ENCODE measurements around the gene SMOC1.

The SMOC1 gene, protein sequence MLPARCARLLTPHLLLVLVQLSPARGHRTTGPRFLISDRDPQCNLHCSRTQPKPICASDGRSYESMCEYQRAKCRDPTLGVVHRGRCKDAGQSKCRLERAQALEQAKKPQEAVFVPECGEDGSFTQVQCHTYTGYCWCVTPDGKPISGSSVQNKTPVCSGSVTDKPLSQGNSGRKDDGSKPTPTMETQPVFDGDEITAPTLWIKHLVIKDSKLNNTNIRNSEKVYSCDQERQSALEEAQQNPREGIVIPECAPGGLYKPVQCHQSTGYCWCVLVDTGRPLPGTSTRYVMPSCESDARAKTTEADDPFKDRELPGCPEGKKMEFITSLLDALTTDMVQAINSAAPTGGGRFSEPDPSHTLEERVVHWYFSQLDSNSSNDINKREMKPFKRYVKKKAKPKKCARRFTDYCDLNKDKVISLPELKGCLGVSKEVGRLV

DNA sequence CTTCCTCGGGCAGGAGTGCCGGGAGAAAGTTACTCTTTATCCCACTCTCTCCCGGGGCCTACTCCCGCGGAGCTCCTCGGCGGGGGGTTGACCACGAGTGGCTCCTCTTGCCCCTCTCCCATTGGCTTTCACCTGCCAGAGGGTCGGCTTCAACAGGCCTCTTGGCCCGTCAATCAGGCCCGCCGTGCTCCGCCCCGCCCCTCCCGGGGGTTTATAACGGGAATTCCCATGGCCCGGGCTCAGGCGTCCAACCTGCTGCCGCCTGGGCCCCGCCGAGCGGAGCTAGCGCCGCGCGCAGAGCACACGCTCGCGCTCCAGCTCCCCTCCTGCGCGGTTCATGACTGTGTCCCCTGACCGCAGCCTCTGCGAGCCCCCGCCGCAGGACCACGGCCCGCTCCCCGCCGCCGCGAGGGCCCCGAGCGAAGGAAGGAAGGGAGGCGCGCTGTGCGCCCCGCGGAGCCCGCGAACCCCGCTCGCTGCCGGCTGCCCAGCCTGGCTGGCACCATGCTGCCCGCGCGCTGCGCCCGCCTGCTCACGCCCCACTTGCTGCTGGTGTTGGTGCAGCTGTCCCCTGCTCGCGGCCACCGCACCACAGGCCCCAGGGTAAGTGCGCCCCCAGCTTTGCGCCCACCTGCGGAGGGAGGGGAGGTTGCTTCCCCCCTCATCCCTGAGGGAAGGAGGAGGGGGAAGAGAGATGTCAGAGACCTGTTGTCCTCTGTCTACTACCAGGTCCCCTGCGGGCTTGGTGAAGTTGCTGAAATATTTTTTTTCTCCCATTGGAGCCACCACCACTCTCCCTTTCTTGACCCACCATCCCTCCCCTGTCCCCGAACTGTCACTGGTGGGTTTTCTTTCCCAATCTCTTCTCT lies at the start of gene SMOC1:
Gene SMOC1, plus strand, starts transcription at position 242 of the 869 bp plus-strand sequence. Its CDS starts 263 bp downstream, at position 505.
- no peaks in the 10 kb centered on the region for H3K36me3 Mint-ChIP-seq (ENCODE audit: low read depth)
- H3K4me1 Mint-ChIP-seq (ENCODE audit: low read depth), result no peaks in the 10 kb centered on the region
- H3K27ac Mint-ChIP-seq, result no peak within 1 kb of the TSS
- peaks cover 63% of the 10 kb centered on the region for H3K27me3 Mint-ChIP-seq
- H3K4me3 Mint-ChIP-seq, result no peak within 1 kb of the TSS
- H3K9me3 Mint-ChIP-seq, result no peaks in the 10 kb centered on the region

DNA sequence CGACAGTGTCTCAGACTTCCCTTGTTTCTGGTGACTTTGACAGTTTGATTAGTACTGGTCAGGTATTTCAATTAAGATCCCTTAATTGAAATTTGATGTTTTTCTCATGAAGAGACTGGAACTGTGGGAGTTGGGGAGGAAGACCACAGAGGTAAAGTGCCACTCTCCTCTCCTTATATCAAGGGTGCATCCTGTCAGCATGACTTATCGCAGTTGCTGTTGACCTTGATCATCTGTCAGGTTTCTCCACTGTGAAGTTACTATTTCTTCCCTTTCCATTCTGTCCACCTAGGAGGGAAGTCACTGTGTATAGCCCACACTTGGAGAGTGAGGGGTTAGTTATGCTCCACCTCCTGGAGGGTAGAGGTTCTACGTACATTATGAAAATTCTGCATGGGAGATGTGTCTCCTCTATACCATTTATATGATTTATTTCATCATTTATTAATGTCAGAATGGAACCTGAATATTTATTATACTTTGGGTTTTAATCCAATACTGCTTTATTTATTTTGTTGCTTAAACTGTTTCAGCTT lies 40.3 kb upstream of the SMOC1 start:
- Mint-ChIP-seq H3K4me1 (ENCODE audit: low read depth) (no peaks in the 10 kb centered on the region), H3K27ac (no peak overlapping the region), H3K9me3 (no peaks in the 10 kb centered on the region), H3K4me3 (no peak overlapping the region), H3K36me3 (ENCODE audit: low read depth) (no peaks in the 10 kb centered on the region), H3K27me3 (peaks cover 4% of the 10 kb centered on the region)

- no peak overlapping the region for H3K4me3 Mint-ChIP-seq
- H3K4me1 Mint-ChIP-seq (ENCODE audit: low read depth), result no peaks in the 10 kb centered on the region
- no peaks in the 10 kb centered on the region for H3K9me3 Mint-ChIP-seq
- no peaks in the 10 kb centered on the region for H3K36me3 Mint-ChIP-seq (ENCODE audit: low read depth)
- peaks cover 4% of the 10 kb centered on the region for H3K27me3 Mint-ChIP-seq
- H3K27ac Mint-ChIP-seq, result no peak overlapping the region
These were observed 39.6 kb upstream of the SMOC1 start for GRCh38 chr14:69839661-69840060.

DNA sequence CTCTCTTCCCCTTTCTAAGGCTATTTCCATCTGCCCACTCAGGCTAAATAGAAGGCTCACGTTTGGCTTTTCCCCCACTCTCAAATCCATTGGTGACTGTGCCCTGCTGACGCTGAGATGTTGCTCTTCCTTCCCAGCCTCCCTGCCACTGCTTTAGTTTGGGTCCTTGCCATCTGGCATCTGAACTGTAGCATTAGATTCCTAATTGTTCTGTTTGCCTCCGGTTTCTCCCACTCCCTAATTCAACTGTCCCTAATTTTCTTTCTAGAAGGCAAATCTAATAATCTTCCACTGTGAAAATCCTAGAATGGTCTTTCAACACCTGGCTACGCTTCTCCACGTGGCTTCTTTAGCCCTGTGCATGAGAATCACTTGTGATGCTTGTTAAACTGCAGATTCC lies 37.6 kb upstream of the SMOC1 start:
- H3K27me3 Mint-ChIP-seq, result peaks cover 8% of the 10 kb centered on the region
- no peaks in the 10 kb centered on the region for H3K9me3 Mint-ChIP-seq
- no peaks in the 10 kb centered on the region for H3K4me1 Mint-ChIP-seq (ENCODE audit: low read depth)
- H3K4me3 Mint-ChIP-seq, result no peak overlapping the region
- no peak overlapping the region for H3K27ac Mint-ChIP-seq
- H3K36me3 Mint-ChIP-seq (ENCODE audit: low read depth), result no peaks in the 10 kb centered on the region

- Mint-ChIP-seq H3K36me3 (ENCODE audit: low read depth) (no peaks in the 10 kb centered on the region), H3K9me3 (no peaks in the 10 kb centered on the region), H3K4me1 (ENCODE audit: low read depth) (no peaks in the 10 kb centered on the region), H3K4me3 (no peak overlapping the region), H3K27ac (no peak overlapping the region), H3K27me3 (peaks cover 9% of the 10 kb centered on the region)
These were observed 36.4 kb upstream of the SMOC1 start for GRCh38 chr14:69842686-69843420.

GRCh38 chr14:69844171-69844570 lies 35.0 kb upstream of the SMOC1 start:
- Mint-ChIP-seq H3K9me3 (no peaks in the 10 kb centered on the region), H3K4me1 (ENCODE audit: low read depth) (no peaks in the 10 kb centered on the region), H3K27ac (no peak overlapping the region), H3K27me3 (peaks cover 9% of the 10 kb centered on the region), H3K4me3 (no peak overlapping the region), H3K36me3 (ENCODE audit: low read depth) (no peaks in the 10 kb centered on the region)

DNA sequence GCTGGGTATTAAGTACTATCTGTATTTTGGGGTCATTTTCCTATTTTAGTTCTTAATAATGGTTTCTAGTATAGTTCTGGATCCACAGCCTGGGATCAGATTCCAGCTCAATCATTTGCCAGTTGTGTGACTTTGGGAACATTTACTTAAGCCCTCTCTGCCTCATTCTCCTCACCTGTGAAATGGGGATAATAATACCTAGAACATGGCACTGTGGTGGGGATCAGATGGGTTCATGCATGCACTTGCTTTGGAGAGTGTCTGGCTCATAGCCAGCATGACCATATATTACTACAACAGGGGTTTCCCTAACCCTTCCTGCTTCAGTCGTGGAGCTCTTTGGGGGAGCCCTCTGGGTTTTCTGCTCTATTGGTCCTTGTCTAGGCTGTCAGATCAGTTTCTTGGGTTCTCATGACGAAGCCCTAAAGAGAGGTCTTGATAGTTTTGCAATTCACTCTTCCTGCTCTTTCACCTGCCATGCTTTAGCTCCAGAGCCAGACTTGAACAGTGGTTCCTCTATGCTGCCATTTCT lies 34.1 kb upstream of the SMOC1 start:
- H3K4me1 Mint-ChIP-seq (ENCODE audit: low read depth), result no peaks in the 10 kb centered on the region
- no peak overlapping the region for H3K27ac Mint-ChIP-seq
- H3K9me3 Mint-ChIP-seq, result no peaks in the 10 kb centered on the region
- H3K4me3 Mint-ChIP-seq, result no peak overlapping the region
- H3K36me3 Mint-ChIP-seq (ENCODE audit: low read depth), result no peaks in the 10 kb centered on the region
- H3K27me3 Mint-ChIP-seq, result peaks cover 9% of the 10 kb centered on the region

DNA sequence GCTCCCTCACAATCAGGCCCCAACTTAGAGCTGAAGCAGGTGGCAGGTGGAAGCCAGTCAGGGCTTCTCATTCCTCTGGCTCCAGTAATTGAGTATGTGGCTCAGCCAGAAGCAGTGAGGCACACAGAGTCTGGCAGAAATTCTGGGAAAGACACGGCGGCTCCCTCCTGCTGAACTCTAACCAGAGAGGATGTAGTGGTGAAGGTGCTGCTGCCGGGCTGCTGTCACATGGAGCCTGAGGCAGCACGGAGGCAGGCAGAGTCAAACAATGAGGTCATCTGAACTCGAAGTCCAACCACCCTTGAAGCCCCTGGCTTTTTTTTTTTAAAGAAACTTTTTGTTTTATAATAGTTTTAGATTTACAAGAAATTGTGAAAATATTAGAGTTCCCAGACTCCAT lies 33.4 kb upstream of the SMOC1 start:
- no peak overlapping the region for H3K27ac Mint-ChIP-seq
- no peaks in the 10 kb centered on the region for H3K9me3 Mint-ChIP-seq
- H3K4me3 Mint-ChIP-seq, result no peak overlapping the region
- H3K36me3 Mint-ChIP-seq (ENCODE audit: low read depth), result no peaks in the 10 kb centered on the region
- no peaks in the 10 kb centered on the region for H3K4me1 Mint-ChIP-seq (ENCODE audit: low read depth)
- peaks cover 9% of the 10 kb centered on the region for H3K27me3 Mint-ChIP-seq

DNA sequence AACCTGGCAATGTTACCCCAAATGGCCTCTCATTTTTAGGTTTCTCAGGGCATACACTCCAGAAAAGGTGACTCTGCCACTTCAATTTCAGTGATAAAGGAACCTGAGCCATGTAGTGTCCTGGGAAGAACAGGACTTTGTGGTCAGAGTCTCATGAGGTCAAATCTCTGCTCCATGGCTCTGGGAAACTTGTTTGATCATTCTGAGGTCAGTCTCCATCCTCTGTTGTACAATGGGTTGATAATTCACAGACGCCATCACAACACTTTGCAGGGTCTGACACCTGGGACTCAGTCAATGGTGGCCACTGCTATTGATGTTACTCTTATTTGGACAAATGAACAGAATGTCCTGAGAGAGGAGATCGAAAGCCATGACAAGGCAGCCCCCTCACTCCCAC lies 31.1 kb upstream of the SMOC1 start:
- Mint-ChIP-seq H3K4me1 (ENCODE audit: low read depth) (no peaks in the 10 kb centered on the region), H3K27me3 (peaks cover 12% of the 10 kb centered on the region), H3K36me3 (ENCODE audit: low read depth) (no peaks in the 10 kb centered on the region), H3K4me3 (no peak overlapping the region), H3K9me3 (no peaks in the 10 kb centered on the region), H3K27ac (no peak overlapping the region)

DNA sequence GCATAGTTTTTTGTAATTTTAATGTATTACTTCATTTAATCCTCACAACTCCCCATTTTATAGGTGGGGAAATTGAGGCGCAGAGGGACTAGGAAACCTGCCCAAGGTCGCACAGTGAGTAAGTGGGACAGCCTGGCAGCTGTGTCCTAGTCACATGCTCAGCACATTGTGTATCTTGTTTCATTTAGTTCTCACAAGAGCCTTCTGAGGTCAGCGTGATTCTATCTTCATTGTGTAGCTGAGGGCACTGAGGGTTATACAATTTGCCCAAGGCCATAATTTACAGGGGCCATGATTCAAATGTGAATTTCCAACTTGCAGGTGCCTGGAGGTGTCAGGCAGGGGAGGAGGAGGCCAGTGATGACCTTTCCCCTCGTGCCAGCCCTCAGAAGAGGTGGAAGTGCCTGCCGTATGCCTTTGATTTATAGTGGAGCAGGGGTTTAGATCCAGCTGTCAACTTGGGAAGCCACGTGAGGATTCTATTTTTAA lies 30.3 kb upstream of the SMOC1 start:
- no peaks in the 10 kb centered on the region for H3K9me3 Mint-ChIP-seq
- H3K4me1 Mint-ChIP-seq (ENCODE audit: low read depth), result no peaks in the 10 kb centered on the region
- no peak overlapping the region for H3K4me3 Mint-ChIP-seq
- peaks cover 12% of the 10 kb centered on the region for H3K27me3 Mint-ChIP-seq
- no peak overlapping the region for H3K27ac Mint-ChIP-seq
- no peaks in the 10 kb centered on the region for H3K36me3 Mint-ChIP-seq (ENCODE audit: low read depth)

- H3K36me3 Mint-ChIP-seq (ENCODE audit: low read depth), result no peaks in the 10 kb centered on the region
- no peaks in the 10 kb centered on the region for H3K4me1 Mint-ChIP-seq (ENCODE audit: low read depth)
- H3K9me3 Mint-ChIP-seq, result no peaks in the 10 kb centered on the region
- no peak overlapping the region for H3K27ac Mint-ChIP-seq
- no peak overlapping the region for H3K4me3 Mint-ChIP-seq
- H3K27me3 Mint-ChIP-seq, result peaks cover 14% of the 10 kb centered on the region
These were observed 29.0 kb upstream of the SMOC1 start for GRCh38 chr14:69850086-69850735.

- H3K4me1 Mint-ChIP-seq (ENCODE audit: low read depth), result no peaks in the 10 kb centered on the region
- no peaks in the 10 kb centered on the region for H3K9me3 Mint-ChIP-seq
- H3K4me3 Mint-ChIP-seq, result no peak overlapping the region
- no peak overlapping the region for H3K27ac Mint-ChIP-seq
- H3K36me3 Mint-ChIP-seq (ENCODE audit: low read depth), result no peaks in the 10 kb centered on the region
- peaks cover 10% of the 10 kb centered on the region for H3K27me3 Mint-ChIP-seq
These were observed 28.5 kb upstream of the SMOC1 start for GRCh38 chr14:69850736-69851112.

DNA sequence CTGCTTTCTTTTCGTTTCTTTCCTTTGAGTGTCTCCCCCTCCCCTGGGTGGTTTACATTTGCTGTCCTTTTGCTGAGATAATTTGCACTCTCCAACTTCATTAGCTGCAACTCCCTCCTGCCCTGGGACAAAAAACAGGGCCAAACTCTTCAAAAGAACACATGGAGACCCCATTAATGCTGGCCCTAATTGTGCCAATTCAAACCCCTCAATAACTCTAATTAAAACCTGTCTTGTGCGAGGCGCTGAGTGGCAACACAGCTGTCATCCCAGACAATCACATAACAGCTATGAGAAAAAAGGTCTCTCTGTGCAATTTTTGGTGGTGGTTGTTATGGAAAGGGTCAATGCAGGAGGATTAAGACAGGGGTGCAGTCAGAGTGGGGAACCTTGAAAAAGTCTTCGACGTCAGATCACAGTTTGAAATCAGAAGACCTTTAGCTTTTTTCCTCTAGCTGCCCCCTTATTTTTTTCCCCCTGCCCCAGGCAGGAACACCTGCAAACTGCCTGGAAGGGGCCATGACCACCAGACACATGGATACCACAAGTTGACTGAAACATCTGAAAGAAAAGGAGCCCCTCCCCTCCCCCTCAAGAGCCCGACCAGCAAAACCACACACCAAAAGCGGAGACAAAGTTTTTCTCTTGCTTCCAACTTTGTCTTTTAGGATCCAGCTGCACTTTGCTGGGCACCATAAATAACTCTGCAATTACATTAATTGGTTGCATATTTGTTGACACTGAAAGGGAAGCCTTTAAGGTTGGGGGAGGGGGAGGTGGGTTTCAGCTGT lies 26.5 kb upstream of the SMOC1 start:
- Mint-ChIP-seq H3K27ac (no peak overlapping the region), H3K27me3 (peaks cover 6% of the 10 kb centered on the region), H3K4me3 (no peak overlapping the region), H3K9me3 (no peaks in the 10 kb centered on the region), H3K4me1 (ENCODE audit: low read depth) (no peaks in the 10 kb centered on the region), H3K36me3 (ENCODE audit: low read depth) (no peaks in the 10 kb centered on the region)
